Activated gamma-delta T cell treated with anti-CD3 and anti-CD28 coated beads, Interleukin-2, amount 50 U/mL, for 16 hours (primary cell): ENCODE data around the gene C1QB.

Experiments
- DNase-seq: peaks from one replicate; pipeline ENCODE4 v3.0.0-alpha.2; 2020; ENCODE audit warnings: low read depth

C1QB gene, protein sequence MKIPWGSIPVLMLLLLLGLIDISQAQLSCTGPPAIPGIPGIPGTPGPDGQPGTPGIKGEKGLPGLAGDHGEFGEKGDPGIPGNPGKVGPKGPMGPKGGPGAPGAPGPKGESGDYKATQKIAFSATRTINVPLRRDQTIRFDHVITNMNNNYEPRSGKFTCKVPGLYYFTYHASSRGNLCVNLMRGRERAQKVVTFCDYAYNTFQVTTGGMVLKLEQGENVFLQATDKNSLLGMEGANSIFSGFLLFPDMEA

DNA sequence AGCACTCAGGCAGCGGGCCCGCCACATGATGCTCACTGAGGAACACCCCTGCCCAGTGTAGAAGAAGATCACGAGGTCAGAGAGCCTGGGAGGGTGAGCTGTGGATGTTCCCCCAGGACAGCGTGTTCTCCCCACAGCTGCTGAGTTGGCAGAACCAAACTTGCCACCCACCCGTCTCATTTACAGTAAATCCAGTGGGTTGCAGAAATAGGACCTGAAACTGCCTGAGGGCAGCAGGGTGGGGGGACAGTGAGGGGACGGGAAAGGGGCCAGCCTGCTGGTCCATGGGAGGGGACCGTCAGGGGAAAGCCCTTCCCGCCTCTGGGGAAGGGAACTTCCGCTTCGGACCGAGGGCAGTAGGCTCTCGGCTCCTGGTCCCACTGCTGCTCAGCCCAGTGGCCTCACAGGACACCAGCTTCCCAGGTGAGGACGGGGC lies at the start of gene C1QB:
Gene C1QB, plus strand, starts transcription at position 356 of the 436 bp plus-strand sequence. CDS start 6,227 bp downstream, outside the sequence.
- no peak for DNase-seq

DNA sequence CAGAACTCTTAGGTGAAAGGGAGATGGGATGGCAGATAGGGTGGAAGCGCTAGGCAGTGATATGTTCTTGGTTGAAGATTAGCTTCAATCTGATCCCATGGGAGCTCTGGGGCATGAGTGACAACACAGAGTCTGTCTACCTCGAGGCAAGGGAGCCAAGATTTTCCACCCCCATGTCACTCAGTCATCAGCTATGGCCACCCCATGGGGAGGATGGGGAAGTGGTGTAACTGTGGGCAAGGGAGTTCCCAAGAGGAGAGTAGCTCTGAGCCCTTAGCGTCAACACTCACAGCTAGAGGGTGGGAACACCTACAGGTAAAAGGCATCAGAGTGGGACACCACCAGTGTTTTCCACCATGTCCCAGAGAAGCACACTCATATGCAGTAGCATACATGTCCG lies 46.9 kb upstream of the C1QB start:
- DNase-seq: no peak

DNA sequence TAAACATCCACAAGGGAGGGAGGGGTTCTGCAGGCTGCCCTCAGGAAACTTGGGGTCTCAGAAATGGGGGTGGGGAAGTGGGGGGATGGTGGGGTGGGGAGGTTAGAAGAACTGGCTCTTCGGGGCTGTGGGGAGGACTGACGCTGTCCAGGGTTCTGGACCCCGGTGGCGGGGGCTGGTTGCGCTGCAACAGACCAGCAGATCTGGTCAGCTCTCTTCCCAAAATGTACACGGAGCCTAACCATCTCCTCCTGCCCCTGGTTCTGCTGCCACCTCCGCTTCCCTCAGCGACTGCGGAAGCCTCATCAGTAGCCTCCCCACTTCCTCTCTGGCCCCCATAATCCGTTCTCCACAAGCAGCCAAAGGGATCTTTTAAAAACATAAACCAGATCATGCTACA lies 45.9 kb upstream of the C1QB start:
- DNase-seq: no peak

DNA sequence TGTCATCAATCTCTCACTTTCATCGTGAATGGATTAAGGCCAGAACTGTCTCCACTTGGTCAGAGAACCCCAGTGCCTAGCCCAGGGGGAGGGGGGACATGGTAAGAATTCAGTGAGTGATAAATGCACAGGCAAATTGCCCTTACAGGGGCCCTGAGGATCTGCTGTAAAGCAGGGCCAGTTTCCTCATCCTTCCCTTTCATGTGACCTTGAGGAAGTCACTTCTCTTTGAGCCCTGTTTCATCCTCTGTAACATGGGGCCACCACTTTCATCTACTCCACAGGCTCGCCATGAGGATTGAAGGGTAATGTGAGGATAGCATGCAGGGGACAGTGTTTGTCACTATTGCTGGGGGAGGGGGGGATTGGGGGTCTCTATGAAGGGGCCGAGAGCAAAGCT lies 44.7 kb upstream of the C1QB start:
- DNase-seq: no peak

DNA sequence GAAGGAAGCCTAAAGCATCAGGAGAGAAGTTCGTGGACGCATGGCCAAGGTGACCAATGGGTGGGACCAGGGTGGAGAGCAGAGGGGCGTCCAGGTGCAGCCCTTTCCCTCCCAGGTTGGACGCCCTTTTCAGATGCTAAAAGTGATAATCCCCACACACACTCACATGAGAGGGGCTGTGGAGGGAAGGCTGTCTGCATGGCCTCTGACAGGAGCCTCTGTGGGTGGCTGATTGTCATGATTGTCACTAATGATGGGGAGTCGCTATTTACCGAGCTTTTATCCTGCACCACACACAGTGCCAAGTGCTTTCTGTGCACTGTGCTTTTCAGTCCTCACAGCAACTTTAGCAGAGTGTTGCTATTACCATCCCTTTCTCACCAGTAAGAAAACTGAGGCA lies 43.7 kb upstream of the C1QB start:
- no peak for DNase-seq

DNA sequence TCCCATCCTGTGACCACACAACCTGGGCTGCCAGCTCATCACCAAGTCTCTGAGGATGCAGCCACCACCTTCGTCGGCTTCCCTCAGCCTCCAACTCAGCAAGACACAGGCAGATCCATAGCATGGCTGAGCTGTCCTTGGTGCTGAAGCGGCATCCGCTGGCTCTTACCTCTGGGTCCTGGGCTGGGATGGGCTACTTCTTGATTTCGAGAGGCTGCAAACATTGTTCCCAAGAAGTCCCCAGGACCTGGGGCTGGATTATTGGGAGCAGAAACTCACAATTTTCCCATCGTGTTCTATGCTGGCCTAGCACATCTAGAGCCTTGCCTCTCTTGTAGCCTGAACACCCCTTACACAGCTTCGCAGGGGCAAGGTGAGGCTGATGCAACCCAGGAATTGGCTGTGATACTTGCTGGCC lies 41.5 kb upstream of the C1QB start:
- no peak for DNase-seq

DNA sequence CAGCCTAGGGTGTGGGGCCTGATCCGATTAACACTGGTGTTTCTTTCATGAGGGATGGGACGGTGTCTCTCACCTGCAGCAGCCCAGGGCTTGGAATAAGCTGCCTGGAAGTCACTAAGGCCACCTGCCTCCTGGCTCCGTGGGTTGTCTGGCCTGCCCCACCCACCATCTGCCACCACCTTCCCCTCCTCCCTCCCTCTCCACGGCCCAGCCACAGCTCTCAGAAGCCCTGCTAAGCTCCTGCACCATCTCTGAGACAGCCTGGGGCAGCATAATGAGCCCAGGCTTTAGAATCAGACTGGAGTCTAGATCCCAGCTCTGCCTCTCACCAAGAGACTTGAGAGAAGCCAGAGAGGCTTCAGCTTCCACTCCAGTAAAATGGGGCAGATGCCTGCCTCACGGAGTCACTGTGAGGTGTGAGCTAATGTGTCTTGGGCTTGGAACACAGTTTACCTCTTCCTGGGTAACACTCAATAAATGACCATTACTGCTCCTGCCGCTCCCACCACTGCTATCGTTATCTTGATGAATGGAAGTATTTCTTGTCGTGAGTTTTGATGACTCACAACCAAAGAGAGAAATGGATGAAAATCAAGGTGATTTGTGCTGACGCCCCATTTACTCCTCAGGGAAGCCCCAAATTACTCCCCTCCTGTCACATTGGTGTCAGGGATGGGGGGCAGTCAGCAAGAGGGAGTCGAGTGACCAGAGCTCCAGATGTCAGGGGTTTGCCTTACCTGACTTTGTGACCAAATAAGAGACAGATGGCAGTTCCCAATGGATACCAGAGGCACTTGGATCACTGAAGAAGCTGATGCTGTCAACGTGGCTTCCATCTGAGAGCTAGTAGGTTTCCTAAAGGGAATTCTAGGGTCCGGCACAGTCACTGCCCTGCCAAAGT lies 40.1 kb upstream of the C1QB start:
- no peak for DNase-seq

DNA sequence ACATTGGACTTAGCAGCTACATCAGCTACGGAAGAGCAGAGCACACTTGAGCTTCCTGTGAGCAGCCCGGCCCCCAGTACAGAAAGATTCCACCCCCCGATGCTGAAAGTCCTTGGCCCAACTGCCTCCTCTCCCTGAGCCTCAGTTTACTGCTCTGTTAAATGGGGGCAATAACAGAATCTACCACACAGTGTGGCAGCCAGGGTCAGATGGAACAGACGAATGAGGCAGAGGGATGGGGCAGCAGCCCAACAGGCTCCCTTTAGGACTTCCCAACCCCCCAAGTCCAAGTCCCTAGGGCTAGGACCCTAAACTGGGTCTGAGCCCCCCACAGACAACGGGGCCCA lies 39.5 kb upstream of the C1QB start:
- DNase-seq: no peak

DNA sequence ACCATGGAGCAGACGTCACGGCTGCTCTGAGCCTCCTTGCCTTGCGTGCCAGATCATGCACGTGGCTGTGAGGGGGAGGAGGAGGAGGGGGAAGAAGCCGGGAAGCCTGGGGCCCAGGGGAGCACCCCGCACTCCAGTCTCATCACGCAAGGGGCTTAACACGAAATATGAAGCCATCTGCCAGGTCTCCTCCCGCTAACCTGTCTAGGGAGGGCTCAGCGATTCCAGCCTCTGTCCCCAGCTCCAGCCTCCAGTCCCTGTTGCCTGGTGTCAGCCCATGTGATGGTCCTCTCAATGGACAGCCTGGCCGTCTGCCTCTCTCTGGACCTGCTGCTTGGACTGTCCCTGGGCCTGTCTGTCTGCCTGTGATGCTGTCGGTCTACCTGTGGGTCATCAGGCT lies 39.1 kb upstream of the C1QB start:
- DNase-seq: no peak

DNA sequence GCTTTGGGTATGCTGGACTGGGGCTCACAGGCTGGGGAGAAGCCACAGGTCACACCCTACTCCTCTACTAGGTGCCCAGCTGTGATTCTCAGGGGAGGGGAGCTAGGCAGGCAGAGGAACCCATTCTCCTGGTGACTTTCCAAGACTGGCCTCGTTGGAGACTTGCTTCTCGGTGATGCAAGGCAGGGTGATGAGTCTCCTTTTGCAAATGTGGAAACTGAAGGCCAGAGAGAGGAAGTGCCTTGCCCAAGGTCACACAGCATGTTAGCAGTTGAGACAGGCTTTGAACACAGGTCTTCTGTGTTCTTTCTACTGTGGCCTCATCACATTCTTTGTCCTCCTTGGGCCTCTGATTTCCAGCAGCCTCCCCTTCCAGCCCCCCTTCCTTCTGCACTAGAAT lies 37.1 kb upstream of the C1QB start:
- no peak for DNase-seq

DNA sequence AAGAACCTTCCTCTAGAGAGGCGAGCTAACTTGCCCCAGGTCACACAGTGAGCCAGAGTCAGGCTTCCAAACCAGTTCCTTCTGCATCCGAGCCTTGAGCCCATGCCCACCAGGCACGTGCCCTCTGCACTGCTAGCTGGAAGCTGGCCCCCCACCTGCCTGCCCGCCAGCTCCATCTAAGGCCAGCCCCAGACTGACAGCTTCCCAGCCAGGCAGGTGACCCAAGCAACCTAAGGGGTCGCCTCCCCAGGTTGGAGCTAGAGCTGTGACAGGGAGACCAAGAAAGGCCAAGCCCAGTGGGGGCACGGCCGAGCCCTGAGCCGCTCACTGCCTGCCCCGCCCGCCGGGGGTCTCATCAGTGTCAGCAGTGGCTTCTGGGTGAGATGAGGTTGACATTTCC lies 36.5 kb upstream of the C1QB start:
- no peak for DNase-seq

DNA sequence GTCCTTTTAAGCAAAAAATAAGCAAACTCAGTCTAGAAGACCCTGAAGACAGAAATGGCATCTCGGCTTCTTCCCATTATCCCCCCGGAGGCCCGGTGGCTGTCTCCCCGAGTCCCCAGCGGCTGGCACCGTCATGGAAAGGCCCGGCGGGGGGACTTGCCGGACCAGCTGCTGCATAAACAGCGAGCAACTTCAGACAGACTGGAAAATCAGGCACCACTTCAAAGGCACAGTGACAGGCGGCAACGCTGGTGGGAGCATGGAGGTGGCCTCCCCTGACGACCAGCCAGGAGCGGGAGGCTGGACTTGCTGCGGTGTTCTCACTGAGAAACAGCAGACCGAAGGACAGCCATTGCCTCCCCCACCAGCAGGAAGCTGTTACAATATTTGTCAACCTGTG lies 35.0 kb upstream of the C1QB start:
- DNase-seq: no peak

DNA sequence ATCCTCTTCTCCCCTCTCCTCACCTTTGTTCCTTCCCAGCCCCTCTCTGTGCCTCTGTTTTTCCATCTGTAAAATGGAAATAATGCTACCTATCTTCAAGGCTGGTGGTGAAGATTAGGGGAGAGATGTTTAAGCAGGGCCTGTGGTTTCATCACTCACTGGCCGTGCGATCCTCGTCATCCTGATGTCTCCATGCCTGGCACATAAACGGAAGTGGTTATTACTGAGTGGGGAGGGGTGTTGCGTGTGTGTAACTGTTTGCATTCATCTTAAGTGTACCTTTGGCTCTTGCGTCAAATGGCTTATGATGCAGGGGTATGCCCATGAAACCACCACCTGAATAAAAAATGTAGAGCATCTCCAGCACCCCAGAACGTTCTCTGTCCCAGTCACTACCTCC lies 33.8 kb upstream of the C1QB start:
- DNase-seq: no peak

DNA sequence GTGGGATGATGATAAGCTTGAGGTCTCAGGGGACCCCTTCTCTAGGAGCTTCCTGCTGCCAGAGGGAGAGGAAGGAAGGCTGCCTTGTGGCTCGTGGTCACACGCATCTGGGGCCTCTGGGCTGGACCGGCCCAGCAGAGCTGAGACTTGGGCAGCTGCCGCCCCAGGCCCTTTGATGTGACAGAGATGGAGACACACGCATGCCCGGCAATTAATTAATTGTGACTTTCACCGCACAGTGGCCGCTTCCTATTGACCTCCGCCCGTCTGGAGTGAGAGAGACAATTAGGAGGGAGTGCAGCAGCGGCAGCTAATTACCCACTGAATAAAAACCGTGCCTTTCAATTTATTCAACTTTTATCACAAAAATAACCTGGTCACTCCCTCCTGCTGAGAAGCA lies 33.2 kb upstream of the C1QB start:
- DNase-seq: no peak

DNA sequence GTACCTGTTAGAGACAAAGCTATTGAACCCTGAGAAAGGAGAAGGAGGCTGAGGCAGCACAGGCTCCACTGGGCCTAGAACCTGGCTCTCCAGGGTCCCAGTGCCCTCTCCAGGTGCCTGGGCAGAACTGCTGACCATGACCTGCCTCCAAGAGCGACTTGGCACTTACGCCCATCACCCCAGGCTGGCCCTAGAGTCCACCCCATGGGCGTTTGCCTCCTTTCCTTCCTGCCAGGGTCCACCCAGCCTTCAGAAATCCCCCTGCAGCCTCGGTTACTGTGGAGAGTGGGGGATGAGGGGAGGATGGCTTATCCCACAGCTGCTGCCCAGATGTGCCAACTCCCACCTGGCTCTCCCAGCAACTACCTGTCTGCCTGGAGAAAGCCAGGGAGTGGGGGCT lies 31.3 kb upstream of the C1QB start:
- DNase-seq: no peak

DNA sequence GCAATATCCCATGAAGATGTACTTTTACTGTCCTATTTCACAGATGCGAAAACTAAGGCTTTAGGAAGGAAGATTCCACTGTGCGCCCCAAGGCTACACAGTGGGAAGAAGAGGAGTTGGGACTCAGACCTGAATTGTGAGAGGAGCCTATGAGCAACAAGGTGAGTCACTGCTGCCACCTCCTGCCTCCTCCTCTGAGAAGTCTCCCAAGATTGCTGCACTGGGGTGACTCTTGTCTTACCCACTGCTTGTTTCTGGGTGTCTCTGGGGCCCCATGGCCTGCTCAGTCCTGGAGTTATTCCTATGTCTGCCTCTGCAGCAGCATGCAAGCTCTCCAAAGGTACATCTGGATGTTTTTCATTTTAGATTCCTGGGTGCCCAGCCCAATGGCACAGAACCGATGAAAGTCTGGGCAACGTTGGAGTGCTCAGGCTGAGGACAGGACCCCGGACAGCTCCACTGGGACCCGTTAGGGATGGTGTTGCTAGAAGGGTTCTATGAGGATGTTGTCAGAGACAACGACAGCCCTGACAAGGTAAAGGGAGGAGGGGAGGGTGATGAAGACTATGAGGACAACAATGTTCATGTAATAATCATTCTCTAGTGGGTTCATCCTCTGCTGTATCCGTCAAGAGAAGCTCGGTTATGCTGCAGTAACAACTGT lies 27.6 kb upstream of the C1QB start:
- no peak for DNase-seq

DNA sequence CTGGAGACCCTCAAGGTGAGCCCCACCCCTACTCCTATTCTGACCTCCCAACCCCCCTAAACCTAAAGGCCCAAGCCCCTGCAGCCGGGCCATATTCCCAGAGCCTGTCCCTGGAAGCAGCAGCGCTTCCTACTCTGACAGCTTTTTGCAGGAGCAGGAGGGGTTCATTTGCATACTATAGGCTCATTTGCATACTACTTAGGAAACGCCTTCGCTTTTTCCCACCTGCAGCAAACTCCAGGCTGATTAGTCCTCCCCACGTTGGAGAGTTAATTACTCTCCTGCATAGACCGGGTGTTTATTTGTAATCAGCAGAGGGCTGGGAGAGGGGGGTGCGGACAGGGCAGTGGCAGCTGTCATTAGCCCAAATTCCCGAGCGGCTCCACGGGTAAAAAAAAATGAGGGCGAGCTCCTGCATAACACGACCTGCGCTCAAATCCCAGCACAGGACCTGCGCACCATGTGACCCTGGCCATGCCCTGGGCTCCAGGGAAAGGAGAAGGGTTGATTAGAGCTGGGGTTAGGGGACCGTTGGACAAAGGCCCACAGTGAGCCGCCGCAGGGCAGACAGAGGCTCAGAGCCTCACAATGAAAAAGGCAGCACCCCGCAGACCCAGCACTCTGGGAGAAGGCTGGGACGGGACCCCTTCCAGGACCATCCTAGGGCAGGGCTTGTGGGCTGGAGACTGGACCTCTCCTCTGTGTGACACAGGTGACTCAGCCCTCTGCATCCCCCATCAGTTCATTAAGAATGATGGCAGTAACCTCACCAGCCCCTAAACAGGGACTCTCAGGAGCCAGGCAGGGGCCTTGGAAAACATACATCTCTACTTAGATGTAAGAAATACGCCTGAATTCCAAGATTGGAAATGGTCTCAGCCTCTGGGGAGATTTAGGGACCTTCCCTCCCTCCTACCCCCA lies 26.5 kb upstream of the C1QB start:
- no peak for DNase-seq

DNA sequence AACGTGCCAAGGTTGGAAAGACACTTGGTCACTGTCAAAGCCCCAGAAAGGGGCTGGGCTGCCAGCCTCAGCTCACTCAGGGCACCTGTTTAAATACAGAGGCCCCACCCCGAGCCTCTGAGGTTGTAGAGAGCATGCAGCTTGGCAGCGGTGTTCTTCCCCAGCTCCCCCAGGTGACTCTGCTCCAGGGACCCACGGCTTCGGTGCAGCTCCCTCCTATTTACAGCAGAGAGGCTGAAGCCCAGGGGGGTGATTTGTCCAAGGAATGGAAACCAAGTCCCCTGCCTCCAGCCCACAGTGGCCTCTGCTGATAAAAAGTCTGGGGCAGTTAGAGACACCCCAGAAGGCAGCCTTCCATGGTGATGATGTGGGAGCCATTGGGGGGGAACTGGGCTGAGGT lies 25.7 kb upstream of the C1QB start:
- no peak for DNase-seq

DNA sequence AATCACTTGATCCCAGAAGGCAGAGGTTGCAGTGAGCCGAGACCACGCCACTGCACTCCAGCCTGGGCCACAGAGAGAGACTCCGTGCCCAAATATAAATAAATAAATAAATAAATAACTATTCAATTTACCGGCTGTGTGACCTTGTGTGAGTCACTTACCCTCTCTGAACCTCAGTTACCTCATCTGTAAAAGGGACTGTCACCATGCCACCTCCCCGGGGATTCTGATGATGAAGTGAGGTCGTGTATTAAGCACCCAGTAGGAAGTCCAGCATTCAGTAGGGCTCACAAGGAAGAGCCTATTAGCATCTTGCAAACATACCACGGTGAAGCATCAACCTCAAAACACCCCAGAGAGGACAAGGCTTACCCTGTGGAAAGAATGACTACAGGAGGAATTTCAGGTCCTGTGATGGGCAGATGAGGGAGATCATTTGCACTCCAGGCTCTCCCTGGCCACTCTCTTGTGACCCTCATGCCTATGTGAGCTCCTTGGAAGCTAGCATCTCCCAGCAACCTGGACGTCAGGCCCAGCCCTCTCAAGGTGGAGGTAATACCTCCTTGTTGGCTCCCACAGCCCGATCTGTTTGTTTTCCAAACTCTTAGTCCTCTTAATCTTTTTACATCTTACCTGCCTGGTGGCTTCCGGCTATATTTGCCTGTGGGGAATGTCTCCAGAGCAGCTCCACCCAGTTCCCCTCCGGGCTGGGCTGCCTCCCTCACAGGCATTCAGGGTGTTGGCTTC lies 24.2 kb upstream of the C1QB start:
- no peak for DNase-seq

DNA sequence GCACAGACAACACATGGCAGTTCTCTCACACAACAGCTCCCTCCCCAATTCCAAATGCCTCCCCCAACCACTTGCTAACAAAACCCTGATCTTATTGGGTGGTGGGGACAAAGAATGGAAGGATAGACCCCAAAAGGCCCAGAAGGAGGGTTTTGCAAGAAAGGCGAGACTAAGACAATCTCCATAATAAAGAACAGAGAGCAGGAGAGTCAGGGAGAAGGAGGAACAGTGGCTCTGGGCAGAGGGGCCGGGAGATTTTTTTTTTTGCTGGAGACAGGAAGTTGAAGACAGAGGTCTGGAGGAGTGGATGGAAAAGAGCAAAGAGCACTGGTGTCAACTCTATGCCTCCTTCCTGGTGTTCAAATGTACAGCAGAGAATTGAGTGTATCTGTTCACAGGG lies 23.1 kb upstream of the C1QB start:
- DNase-seq: no peak

DNA sequence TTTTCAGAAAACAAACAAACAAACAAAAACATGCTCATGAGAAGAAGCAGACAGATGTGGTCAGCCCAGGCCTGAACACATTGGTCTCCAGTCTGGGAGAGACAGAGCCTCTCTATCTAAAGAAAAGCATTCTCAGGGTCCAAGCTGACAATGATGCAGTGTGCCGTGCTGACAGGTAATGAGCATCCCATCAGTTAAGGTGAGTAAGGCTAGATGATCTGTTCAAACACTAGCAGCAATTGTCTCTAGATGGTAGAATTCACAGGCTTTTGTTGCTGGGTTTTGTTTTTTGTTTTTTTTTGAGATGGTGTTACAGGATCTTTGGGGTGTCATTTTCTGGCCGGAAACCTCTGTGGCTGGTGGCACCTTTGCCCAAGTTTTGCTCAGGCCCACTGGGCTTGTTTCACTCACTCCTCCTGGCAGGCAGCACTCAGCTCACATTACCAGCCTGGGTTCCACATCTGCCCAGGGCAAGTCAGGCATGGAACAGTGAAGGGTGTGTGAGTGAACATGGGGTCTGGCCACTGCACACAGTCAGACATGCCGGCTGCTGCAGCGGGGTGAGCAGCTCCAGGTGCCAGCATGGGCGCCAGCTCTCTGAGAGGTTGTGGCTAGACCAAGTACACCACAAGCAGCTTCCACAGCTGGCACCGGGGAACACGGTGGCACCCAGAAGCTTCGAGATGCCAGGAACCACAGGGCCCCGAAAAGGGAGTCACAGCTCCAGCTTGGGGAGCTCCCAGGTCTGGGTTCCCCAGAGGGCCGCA lies 19.2 kb upstream of the C1QB start:
- no peak for DNase-seq
